OCI-LY3 (cell line): Measurements from ENCODE around the gene SGCG.
A peak's percentile ranks its signal among the peaks of the same experiment; 100 is the strongest.

Source experiments
- H2AFZ ChIP-seq: fragments of 200-600, 300-600 bp; shearing (Covaris generic); 2 replicates; pipeline ENCODE4 v1.6.0; 2014; ENCODE audit warnings: antibody characterized with exemption, low read depth, low read length
- H3K27ac ChIP-seq: fragments of 200-600, 300-600 bp; sonication (generic); 2 replicates; pipeline ENCODE4 v1.5.1; 2014; ENCODE audit warnings: mild to moderate bottlenecking, low read length, moderate library complexity, mixed read lengths
- H3K27me3 ChIP-seq: fragments of 200-600, 300-600 bp; sonication (generic); 2 replicates; pipeline ENCODE4 v1.6.1; 2014; ENCODE audit warnings: low read depth, low read length, mixed read lengths
- H3K36me3 ChIP-seq: fragments of 200-600, 300-600 bp; sonication (generic); replicated peaks from 2 replicates; pipeline ENCODE3; 2014; ENCODE audit warnings: low read depth, low read length, mixed read lengths
- H3K4me1 ChIP-seq: fragments of 300-600, 200-600 bp; sonication (generic); 2 replicates; pipeline ENCODE4 v1.6.1; 2014; ENCODE audit warnings: low read length, mixed read lengths
- H3K4me2 ChIP-seq: fragments of 200-600, 300-600 bp; sonication (generic); 2 replicates; pipeline ENCODE4 v1.6.1; 2014; ENCODE audit warnings: low read length, mixed read lengths
- H3K4me3 ChIP-seq: fragments of 300-600, 200-600 bp; sonication (generic); 2 replicates; pipeline ENCODE4 v1.5.1; 2014; ENCODE audit warnings: antibody characterized with exemption, mild to moderate bottlenecking, low read length, moderate library complexity
- H3K79me2 ChIP-seq: fragments of 300-600, 200-600 bp; shearing (Covaris generic); 2 replicates; pipeline ENCODE4 v1.6.1; 2014; ENCODE audit warnings: mild to moderate bottlenecking, low read length, mixed read lengths
- H3K9ac ChIP-seq: fragments of 300-600, 200-600 bp; shearing (Covaris generic); 2 replicates; pipeline ENCODE4 v1.6.0; 2014; ENCODE audit warnings: mild to moderate bottlenecking, low read length, moderate library complexity
- H3K9me3 ChIP-seq: fragments of 200-600, 300-600 bp; shearing (Covaris generic); 2 replicates; pipeline ENCODE4 v1.6.1; 2014; ENCODE audit warnings: low read length, mixed read lengths; ENCODE audit not compliant: insufficient read depth
- H4K20me1 ChIP-seq: fragments of 200-600, 300-600 bp; sonication (generic); 2 replicates; pipeline ENCODE4 v1.6.1; 2016; ENCODE audit warnings: low read length, mixed read lengths; ENCODE audit not compliant: insufficient read depth
- CTCF ChIP-seq: fragments of 200-600, 300-600 bp; sonication (generic); IDR thresholded peaks from 2 replicates; pipeline ENCODE4 v1.5.1; 2014; ENCODE audit warnings: antibody characterized with exemption, low read length, low read depth
- EZH2phosphoT487 ChIP-seq: fragments of 200-600 bp; shearing (Covaris generic); IDR thresholded peaks from 2 replicates; pipeline ENCODE4 v1.6.1; 2018; ENCODE audit warnings: antibody characterized with exemption, mixed run types, low read depth

Gene SGCG

GRCh38 chr13:23144431-23144830 lies 36.3 kb upstream of the SGCG start:
- TF ChIP-seq CTCF (no peak), EZH2phosphoT487 (no peak)
- Histone ChIP-seq H3K27me3 (no peaks in the 10 kb centered on the region), H4K20me1 (no peaks in the 10 kb centered on the region), H3K9me3 (no peaks in the 10 kb centered on the region), H3K4me2 (peak overlapping the region; percentile 40), H3K4me3 (no peak overlapping the region), H3K27ac (no peak overlapping the region), H3K79me2 (no peaks in the 10 kb centered on the region), H2AFZ (no peak overlapping the region), H3K36me3 (no peaks in the 10 kb centered on the region), H3K4me1 (peaks cover 27% of the 10 kb centered on the region), H3K9ac (no peak overlapping the region)

GRCh38 chr13:23146006-23146405 lies 34.8 kb upstream of the SGCG start:
- H3K4me2 ChIP-seq: peak overlapping the region; percentile 90
- H2AFZ ChIP-seq: no peak overlapping the region
- H4K20me1 ChIP-seq: no peaks in the 10 kb centered on the region

GRCh38 chr13:23146811-23147625 lies 33.8 kb upstream of the SGCG start:
- Histone ChIP-seq H3K4me3 (peak overlapping the region; percentile 72), H4K20me1 (no peaks in the 10 kb centered on the region), H3K4me1 (peaks cover 27% of the 10 kb centered on the region), H3K9ac (peak overlapping the region; percentile 34), H3K27me3 (no peaks in the 10 kb centered on the region), H3K79me2 (no peaks in the 10 kb centered on the region), H3K9me3 (no peaks in the 10 kb centered on the region), H2AFZ (peak overlapping the region; percentile 74; the same call in 1 of the 2 replicates), H3K36me3 (no peaks in the 10 kb centered on the region), H3K27ac (no peak overlapping the region), H3K4me2 (peak overlapping the region; percentile 90)
- TF ChIP-seq EZH2phosphoT487 (no peak), CTCF (no peak)

More at GRCh38 chr13:23146006-23146405, 34.8 kb upstream of the SGCG start:
- Histone ChIP-seq H3K36me3 (no peaks in the 10 kb centered on the region), H3K4me3 (no peak overlapping the region), H3K9ac (no peak overlapping the region), H3K79me2 (no peaks in the 10 kb centered on the region), H3K27ac (no peak overlapping the region), H3K4me1 (peaks cover 27% of the 10 kb centered on the region), H3K27me3 (no peaks in the 10 kb centered on the region), H3K9me3 (no peaks in the 10 kb centered on the region)
- TF ChIP-seq CTCF: no peak
- TF ChIP-seq EZH2phosphoT487: no peak

GRCh38 chr13:23147827-23148226 lies 33.0 kb upstream of the SGCG start:
- Histone ChIP-seq H3K27ac (no peak overlapping the region), H3K4me2 (peak overlapping the region; percentile 90), H2AFZ (no peak overlapping the region), H3K4me3 (no peak overlapping the region), H3K36me3 (no peaks in the 10 kb centered on the region), H3K9ac (no peak overlapping the region), H4K20me1 (no peaks in the 10 kb centered on the region), H3K9me3 (no peaks in the 10 kb centered on the region), H3K79me2 (no peaks in the 10 kb centered on the region), H3K27me3 (no peaks in the 10 kb centered on the region), H3K4me1 (peaks cover 27% of the 10 kb centered on the region)
- no peak for TF ChIP-seq CTCF
- TF ChIP-seq EZH2phosphoT487: no peak
